ENCODE measurements around the gene FAM53B. TPM values are rescaled to one million over a fixed set of nuclear protein-coding genes. Genes with fewer than 3 reads are reported as not detected.

FAM53B gene
- total RNA-seq, 1 donor from 2014 or later, result 9.2 TPM

GRCh38 chr10:124608093-124608721, 136.0 kb downstream of the FAM53B start:
- no peak for TF ChIP-seq CTCF (conservative IDR thresholded peaks at IDR 0.05; ENCODE audit: low read depth, low read length)
- no peak for DNase-seq (ENCODE audit: low read depth)
- no peak overlapping the region for H3K4me3 ChIP-seq (ENCODE audit: low read depth, low read length)

GRCh38 chr10:124607693-124608092, 136.5 kb downstream of the FAM53B start:
- DNase-seq (ENCODE audit: low read depth), result no peak
- TF ChIP-seq CTCF (conservative IDR thresholded peaks at IDR 0.05; ENCODE audit: low read depth, low read length), result no peak

GRCh38 chr10:124606822-124607221, 137.4 kb downstream of the FAM53B start:
- no peak for TF ChIP-seq CTCF (conservative IDR thresholded peaks at IDR 0.05; ENCODE audit: low read depth, low read length)
- no peak overlapping the region for H3K4me3 ChIP-seq (ENCODE audit: low read depth, low read length)
- DNase-seq (ENCODE audit: low read depth), result no peak

More at GRCh38 chr10:124607693-124608092, 136.5 kb downstream of the FAM53B start:
- H3K4me3 ChIP-seq (ENCODE audit: low read depth, low read length), result no peak overlapping the region

GRCh38 chr10:124605856-124606812, 138.0 kb downstream of the FAM53B start:
- DNase-seq (ENCODE audit: low read depth), result no peak
- no peak overlapping the region for H3K4me3 ChIP-seq (ENCODE audit: low read depth, low read length)
- no peak for TF ChIP-seq CTCF (conservative IDR thresholded peaks at IDR 0.05; ENCODE audit: low read depth, low read length)

GRCh38 chr10:124605481-124605855, 138.7 kb downstream of the FAM53B start:
- no peak for DNase-seq (ENCODE audit: low read depth)
- TF ChIP-seq CTCF (conservative IDR thresholded peaks at IDR 0.05; ENCODE audit: low read depth, low read length), result no peak
- H3K4me3 ChIP-seq (ENCODE audit: low read depth, low read length), result no peak overlapping the region

- TF ChIP-seq CTCF (conservative IDR thresholded peaks at IDR 0.05; ENCODE audit: low read depth, low read length), result no peak
- no peak for DNase-seq (ENCODE audit: low read depth)
- no peak overlapping the region for H3K4me3 ChIP-seq (ENCODE audit: low read depth, low read length)
Observed at GRCh38 chr10:124605001-124605370, 139.2 kb downstream of the FAM53B start.
